ENCODE measurements around the gene NKG7. TPM values are rescaled to one million over a fixed set of nuclear protein-coding genes. Genes with fewer than 3 reads are reported as not detected.

The NKG7 gene
- total RNA-seq, 1 donor from 2014 or later = not detected

GRCh38 chr19:51356159-51356801 lies 16.2 kb downstream of the NKG7 start:
- H3K36me3 Mint-ChIP-seq (ENCODE audit: low read depth) = peaks cover 9% of the 10 kb centered on the region
- no peak for DNase-seq (ENCODE audit: low spot score)
- no peak overlapping the region for H3K27ac Mint-ChIP-seq (ENCODE audit: unreplicated experiment)
- no peak overlapping the region for H3K4me3 Mint-ChIP-seq (ENCODE audit: unreplicated experiment)
- H3K4me1 Mint-ChIP-seq (ENCODE audit: low read depth) = peaks cover 17% of the 10 kb centered on the region
- TF ChIP-seq CTCF (IDR thresholded peaks at IDR 0.05) = no peak
- no peaks in the 10 kb centered on the region for H3K27me3 Mint-ChIP-seq (ENCODE audit: low read depth)
- H3K9me3 Mint-ChIP-seq (ENCODE audit: low read depth) = no peaks in the 10 kb centered on the region

GRCh38 chr19:51354742-51355148 lies 17.7 kb downstream of the NKG7 start:
- no peaks in the 10 kb centered on the region for H3K27me3 Mint-ChIP-seq (ENCODE audit: low read depth)
- no peak for DNase-seq (ENCODE audit: low spot score)
- H3K36me3 Mint-ChIP-seq (ENCODE audit: low read depth) = peaks cover 12% of the 10 kb centered on the region
- TF ChIP-seq CTCF (IDR thresholded peaks at IDR 0.05) = no peak
- H3K27ac Mint-ChIP-seq (ENCODE audit: unreplicated experiment) = no peak overlapping the region
- H3K4me1 Mint-ChIP-seq (ENCODE audit: low read depth) = peaks cover 16% of the 10 kb centered on the region
- H3K9me3 Mint-ChIP-seq (ENCODE audit: low read depth) = no peaks in the 10 kb centered on the region
- H3K4me3 Mint-ChIP-seq (ENCODE audit: unreplicated experiment) = no peak overlapping the region

- Mint-ChIP-seq H3K36me3 (ENCODE audit: low read depth) (peaks cover 13% of the 10 kb centered on the region), H3K27ac (ENCODE audit: unreplicated experiment) (no peak overlapping the region), H3K4me3 (ENCODE audit: unreplicated experiment) (no peak overlapping the region), H3K9me3 (ENCODE audit: low read depth) (no peaks in the 10 kb centered on the region), H3K4me1 (ENCODE audit: low read depth) (peaks cover 11% of the 10 kb centered on the region), H3K27me3 (ENCODE audit: low read depth) (no peaks in the 10 kb centered on the region)
- DNase-seq (ENCODE audit: low spot score) = no peak
- no peak for TF ChIP-seq CTCF (IDR thresholded peaks at IDR 0.05)
Observed at GRCh38 chr19:51354103-51354741, 18.2 kb downstream of the NKG7 start.

- Mint-ChIP-seq H3K4me3 (ENCODE audit: unreplicated experiment) (no peak overlapping the region), H3K27ac (ENCODE audit: unreplicated experiment) (no peak overlapping the region)
- no peak for TF ChIP-seq CTCF (IDR thresholded peaks at IDR 0.05)
Observed at GRCh38 chr19:51352783-51353360, 19.6 kb downstream of the NKG7 start.

GRCh38 chr19:51351266-51351990 lies 21.0 kb downstream of the NKG7 start:
- Mint-ChIP-seq H3K36me3 (ENCODE audit: low read depth) (peaks cover 15% of the 10 kb centered on the region), H3K4me3 (ENCODE audit: unreplicated experiment) (no peak overlapping the region), H3K27ac (ENCODE audit: unreplicated experiment) (peak overlapping the region; percentile 59), H3K27me3 (ENCODE audit: low read depth) (no peaks in the 10 kb centered on the region), H3K4me1 (ENCODE audit: low read depth) (peaks cover 7% of the 10 kb centered on the region), H3K9me3 (ENCODE audit: low read depth) (no peaks in the 10 kb centered on the region)
- DNase-seq (ENCODE audit: low spot score) = no peak
- TF ChIP-seq CTCF (IDR thresholded peaks at IDR 0.05) = no peak

More at GRCh38 chr19:51352783-51353360, 19.6 kb downstream of the NKG7 start:
- Mint-ChIP-seq H3K4me1 (ENCODE audit: low read depth) (peaks cover 7% of the 10 kb centered on the region), H3K27me3 (ENCODE audit: low read depth) (no peaks in the 10 kb centered on the region), H3K9me3 (ENCODE audit: low read depth) (no peaks in the 10 kb centered on the region), H3K36me3 (ENCODE audit: low read depth) (peaks cover 13% of the 10 kb centered on the region)
- DNase-seq (ENCODE audit: low spot score) = no peak

Measured in chondrocyte (in vitro differentiated cells).